HG03060 (cell line): ENCODE data around the gene BRD3.

Source experiments
- ATAC-seq: cut with Tn5 transposase; IDR thresholded peaks from one replicate; pipeline ENCODE4 v1.9.1; 2021; ENCODE audit warnings: low read depth, moderate number of reproducible peaks; ENCODE audit not compliant: unreplicated experiment

BRD3 gene

GRCh38 chr9:134066913-134067851, 644 bp downstream of the BRD3 start:
- no peak for ATAC-seq

- no peak for ATAC-seq
Measured at GRCh38 chr9:134066526-134066912, 1.3 kb downstream of the BRD3 start.

GRCh38 chr9:134065612-134066419, 2.0 kb downstream of the BRD3 start:
- no peak for ATAC-seq

GRCh38 chr9:134064711-134065110, 3.1 kb downstream of the BRD3 start:
- no peak for ATAC-seq

GRCh38 chr9:134063571-134064450, 4.0 kb downstream of the BRD3 start:
- no peak for ATAC-seq

- ATAC-seq, result no peak
Measured at GRCh38 chr9:134063088-134063570, 4.7 kb downstream of the BRD3 start.

GRCh38 chr9:134062461-134063087, 5.3 kb downstream of the BRD3 start:
- ATAC-seq, result no peak

GRCh38 chr9:134061688-134062371, 6.0 kb downstream of the BRD3 start:
- ATAC-seq, result no peak

- no peak for ATAC-seq
Measured at GRCh38 chr9:134061019-134061687, 6.7 kb downstream of the BRD3 start.

- no peak for ATAC-seq
Measured at GRCh38 chr9:134060546-134060945, 7.3 kb downstream of the BRD3 start.

GRCh38 chr9:134059661-134060395, 8.0 kb downstream of the BRD3 start:
- peak; percentile 67 for ATAC-seq

GRCh38 chr9:134059188-134059641, 8.6 kb downstream of the BRD3 start:
- ATAC-seq, result no peak

GRCh38 chr9:134058716-134059115, 9.1 kb downstream of the BRD3 start:
- ATAC-seq, result no peak

GRCh38 chr9:134057751-134058701, 9.8 kb downstream of the BRD3 start:
- no peak for ATAC-seq

- no peak for ATAC-seq
Measured at GRCh38 chr9:134057307-134057657, 10.5 kb downstream of the BRD3 start.

GRCh38 chr9:134056483-134057306, 11.1 kb downstream of the BRD3 start:
- ATAC-seq, result no peak
